Measurements from ENCODE around the gene MYPN.

MYPN gene

GRCh38 chr10:68233046-68233445 is 123.8 kb downstream of the MYPN start:
- H3K27ac ChIP-seq = no peak overlapping the region
- peaks cover 11 to 13% of the 10 kb centered on the region in 2 experiments for H3K4me1 ChIP-seq (ENCODE audit: control insufficient read depth in 1 of 2, insufficient read depth in 1 of 2, low read depth in 1 of 2, low read length in 1 of 2)
- H3K27me3 ChIP-seq = peaks cover 68% of the 10 kb centered on the region
- TF ChIP-seq CTCF (IDR thresholded peaks at IDR 0.05) = no peak
- H3K36me3 ChIP-seq = no peaks in the 10 kb centered on the region
- no peak overlapping the region for H3K4me3 ChIP-seq (ENCODE audit: low read depth in 1 of 2, low read length in 1 of 2)
- no peaks in the 10 kb centered on the region for H3K9me3 ChIP-seq

- H3K36me3 ChIP-seq = no peaks in the 10 kb centered on the region
- peaks cover 11 to 13% of the 10 kb centered on the region in 2 experiments for H3K4me1 ChIP-seq (ENCODE audit: control insufficient read depth in 1 of 2, insufficient read depth in 1 of 2, low read depth in 1 of 2, low read length in 1 of 2)
- H3K27ac ChIP-seq = no peak overlapping the region
- H3K4me3 ChIP-seq (ENCODE audit: low read depth in 1 of 2, low read length in 1 of 2) = no peak overlapping the region
- peaks cover 47% of the 10 kb centered on the region for H3K27me3 ChIP-seq
- no peak for TF ChIP-seq CTCF (IDR thresholded peaks at IDR 0.05)
- H3K9me3 ChIP-seq = no peaks in the 10 kb centered on the region
These were observed 125.8 kb downstream of the MYPN start for GRCh38 chr10:68235111-68235510.

GRCh38 chr10:68235581-68235980 is 126.3 kb downstream of the MYPN start:
- Histone ChIP-seq H3K36me3 (no peaks in the 10 kb centered on the region), H3K4me3 (ENCODE audit: low read depth in 1 of 2, low read length in 1 of 2) (no peak overlapping the region), H3K27ac (no peak overlapping the region), H3K4me1 (ENCODE audit: control insufficient read depth in 1 of 2, insufficient read depth in 1 of 2, low read depth in 1 of 2, low read length in 1 of 2) (peaks cover 11 to 13% of the 10 kb centered on the region in 2 experiments), H3K27me3 (peaks cover 42% of the 10 kb centered on the region), H3K9me3 (no peaks in the 10 kb centered on the region)
- TF ChIP-seq CTCF (IDR thresholded peaks at IDR 0.05) = no peak

GRCh38 chr10:68237173-68237572 is 127.9 kb downstream of the MYPN start:
- Histone ChIP-seq H3K4me1 (ENCODE audit: control insufficient read depth in 1 of 2, insufficient read depth in 1 of 2, low read depth in 1 of 2, low read length in 1 of 2) (no peaks in the 10 kb centered on the region), H3K27ac (no peak overlapping the region), H3K4me3 (ENCODE audit: low read depth in 1 of 2, low read length in 1 of 2) (no peak overlapping the region), H3K36me3 (no peaks in the 10 kb centered on the region), H3K9me3 (no peaks in the 10 kb centered on the region), H3K27me3 (peaks cover 26% of the 10 kb centered on the region)
- no peak for TF ChIP-seq CTCF (IDR thresholded peaks at IDR 0.05)

- Histone ChIP-seq H3K27ac (no peak overlapping the region), H3K9me3 (no peaks in the 10 kb centered on the region), H3K4me3 (ENCODE audit: low read depth in 1 of 2, low read length in 1 of 2) (no peak overlapping the region), H3K4me1 (ENCODE audit: control insufficient read depth in 1 of 2, insufficient read depth in 1 of 2, low read depth in 1 of 2, low read length in 1 of 2) (no peaks in the 10 kb centered on the region), H3K27me3 (peaks cover 14% of the 10 kb centered on the region), H3K36me3 (no peaks in the 10 kb centered on the region)
- TF ChIP-seq CTCF (IDR thresholded peaks at IDR 0.05) = no peak
These were observed 129.1 kb downstream of the MYPN start for GRCh38 chr10:68238371-68238770.

GRCh38 chr10:68239069-68239468 is 129.8 kb downstream of the MYPN start:
- H3K27ac ChIP-seq = no peak overlapping the region
- H3K9me3 ChIP-seq = no peaks in the 10 kb centered on the region
- peaks cover 7% of the 10 kb centered on the region for H3K27me3 ChIP-seq
- no peak for TF ChIP-seq CTCF (IDR thresholded peaks at IDR 0.05)
- H3K4me3 ChIP-seq (ENCODE audit: low read depth in 1 of 2, low read length in 1 of 2) = no peak overlapping the region
- H3K4me1 ChIP-seq (ENCODE audit: control insufficient read depth in 1 of 2, insufficient read depth in 1 of 2, low read depth in 1 of 2, low read length in 1 of 2) = no peaks in the 10 kb centered on the region
- no peaks in the 10 kb centered on the region for H3K36me3 ChIP-seq
